22Rv1 (cell line): ENCODE measurements around the gene TTLL10.

Experiments used
- ZFX ChIP-seq: fragments of 450-650 bp; IDR thresholded peaks from 2 replicates; pipeline ENCODE4 v1.6.1; 2017; ENCODE audit warnings: antibody characterized with exemption, borderline replicate concordance
- TF ChIP-seq, protein P1 (sequence below): fragments of 450-650 bp; IDR thresholded peaks from 2 replicates; pipeline ENCODE4 v1.5.1; 2017; ENCODE audit warnings: mild to moderate bottlenecking

DNA sequence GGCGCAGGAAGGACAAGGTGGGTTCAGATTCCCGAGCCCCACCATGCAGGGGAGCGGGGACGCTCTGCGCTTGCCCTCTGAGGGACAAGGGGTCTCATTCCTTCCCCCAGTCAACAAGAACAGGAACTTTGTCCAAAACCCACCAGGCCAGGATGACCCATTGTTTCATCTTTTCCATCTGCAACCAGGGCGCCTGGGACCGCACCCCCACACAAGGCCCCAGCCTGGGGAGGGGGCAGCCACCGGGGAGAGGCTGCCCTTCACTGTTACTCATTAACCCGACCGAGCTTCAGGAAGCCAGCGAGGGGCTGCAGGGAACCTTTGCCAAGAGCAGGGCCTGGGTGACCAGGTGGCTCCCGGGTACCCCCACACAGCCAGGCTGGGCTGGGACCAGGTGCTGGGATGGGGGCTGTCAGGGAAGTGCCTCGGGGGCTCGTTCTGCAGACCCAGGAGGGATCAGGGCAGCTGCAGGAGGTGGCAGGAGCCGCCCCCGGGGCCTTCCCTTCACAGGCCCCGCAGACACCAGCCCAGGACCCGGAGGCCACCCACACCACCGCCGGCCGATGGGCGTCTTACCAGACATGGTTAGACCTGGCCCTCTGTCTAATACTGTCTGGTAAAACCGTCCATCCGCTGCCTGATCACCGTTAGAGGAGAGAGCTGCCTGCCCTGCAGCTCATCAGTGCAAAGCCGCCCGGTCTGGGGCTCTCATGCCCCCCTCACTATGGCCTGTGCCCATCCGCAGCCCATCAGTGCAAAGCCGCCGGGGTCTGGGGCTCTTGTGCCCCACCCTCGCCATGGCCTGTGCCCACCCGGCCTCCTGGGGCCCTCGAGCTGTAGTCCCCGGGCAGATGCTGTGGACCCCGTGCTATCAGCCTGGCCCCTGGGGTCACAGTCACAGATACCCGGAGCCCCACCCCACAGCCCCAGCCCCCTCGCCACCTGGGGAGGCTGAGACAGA is 4.9 kb upstream of the TTLL10 start:
- TF ChIP-seq, protein P1, sequence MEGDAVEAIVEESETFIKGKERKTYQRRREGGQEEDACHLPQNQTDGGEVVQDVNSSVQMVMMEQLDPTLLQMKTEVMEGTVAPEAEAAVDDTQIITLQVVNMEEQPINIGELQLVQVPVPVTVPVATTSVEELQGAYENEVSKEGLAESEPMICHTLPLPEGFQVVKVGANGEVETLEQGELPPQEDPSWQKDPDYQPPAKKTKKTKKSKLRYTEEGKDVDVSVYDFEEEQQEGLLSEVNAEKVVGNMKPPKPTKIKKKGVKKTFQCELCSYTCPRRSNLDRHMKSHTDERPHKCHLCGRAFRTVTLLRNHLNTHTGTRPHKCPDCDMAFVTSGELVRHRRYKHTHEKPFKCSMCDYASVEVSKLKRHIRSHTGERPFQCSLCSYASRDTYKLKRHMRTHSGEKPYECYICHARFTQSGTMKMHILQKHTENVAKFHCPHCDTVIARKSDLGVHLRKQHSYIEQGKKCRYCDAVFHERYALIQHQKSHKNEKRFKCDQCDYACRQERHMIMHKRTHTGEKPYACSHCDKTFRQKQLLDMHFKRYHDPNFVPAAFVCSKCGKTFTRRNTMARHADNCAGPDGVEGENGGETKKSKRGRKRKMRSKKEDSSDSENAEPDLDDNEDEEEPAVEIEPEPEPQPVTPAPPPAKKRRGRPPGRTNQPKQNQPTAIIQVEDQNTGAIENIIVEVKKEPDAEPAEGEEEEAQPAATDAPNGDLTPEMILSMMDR, result no peak
- TF ChIP-seq ZFX, result no peak
